ENCODE measurements around the gene PHTF1.

The PHTF1 gene
- total RNA-seq = 14.5 to 39.3 (median 25.0) reads per million in 17 experiments

DNA sequence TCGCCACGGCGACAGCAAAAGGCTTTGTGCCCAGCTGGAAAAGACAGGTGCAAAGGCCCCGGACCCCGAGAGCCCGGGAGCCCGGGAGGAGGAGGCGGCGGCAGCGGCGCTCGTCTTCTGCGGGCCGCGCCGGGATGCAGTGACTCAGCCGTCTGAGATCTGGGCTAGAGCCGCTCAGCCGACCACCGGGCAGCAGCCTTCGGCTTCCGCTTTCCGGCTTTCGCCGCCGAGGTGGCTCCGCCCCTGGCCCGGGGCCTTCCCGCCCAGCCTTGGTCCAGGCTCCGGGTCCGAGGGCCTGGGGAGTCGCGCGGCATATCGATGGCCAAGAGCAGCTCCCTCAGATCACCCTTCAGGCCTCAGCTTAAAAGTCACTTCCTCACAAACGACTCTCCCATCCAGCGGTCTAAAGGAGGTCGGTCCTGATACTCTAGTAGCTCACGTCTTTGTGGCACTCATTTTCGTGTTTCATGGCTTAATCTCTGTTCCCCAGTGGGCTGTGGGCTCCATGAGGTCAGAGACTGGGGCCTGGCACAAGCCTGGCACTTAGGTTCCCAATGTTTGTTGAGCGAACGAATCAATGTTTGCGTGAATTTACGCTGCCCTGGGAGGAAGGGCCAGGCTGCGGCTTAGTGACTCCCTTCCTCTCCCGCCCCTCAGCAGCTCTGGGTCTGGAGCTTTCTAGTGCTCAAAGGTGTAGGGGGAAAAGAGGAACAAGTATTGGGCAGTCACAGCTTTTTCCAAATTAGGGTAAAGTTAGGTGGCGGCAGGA is at the start of gene PHTF1:
TSS of gene PHTF1 (minus strand) at position 154 of the 769 bp plus-strand sequence. CDS start 783 bp downstream, outside the sequence.
- peak; percentile 84 to 92 (median 90) for DNase-seq

GRCh38 chr1:113808450-113809195 is 49.3 kb upstream of the PHTF1 start:
- DNase-seq = no peak

GRCh38 chr1:113805639-113806038 is 46.4 kb upstream of the PHTF1 start:
- peak in 1 of 4 experiments; percentile 15 for DNase-seq

- DNase-seq = no peak
Observed at GRCh38 chr1:113805256-113805531, 45.9 kb upstream of the PHTF1 start.

DNA sequence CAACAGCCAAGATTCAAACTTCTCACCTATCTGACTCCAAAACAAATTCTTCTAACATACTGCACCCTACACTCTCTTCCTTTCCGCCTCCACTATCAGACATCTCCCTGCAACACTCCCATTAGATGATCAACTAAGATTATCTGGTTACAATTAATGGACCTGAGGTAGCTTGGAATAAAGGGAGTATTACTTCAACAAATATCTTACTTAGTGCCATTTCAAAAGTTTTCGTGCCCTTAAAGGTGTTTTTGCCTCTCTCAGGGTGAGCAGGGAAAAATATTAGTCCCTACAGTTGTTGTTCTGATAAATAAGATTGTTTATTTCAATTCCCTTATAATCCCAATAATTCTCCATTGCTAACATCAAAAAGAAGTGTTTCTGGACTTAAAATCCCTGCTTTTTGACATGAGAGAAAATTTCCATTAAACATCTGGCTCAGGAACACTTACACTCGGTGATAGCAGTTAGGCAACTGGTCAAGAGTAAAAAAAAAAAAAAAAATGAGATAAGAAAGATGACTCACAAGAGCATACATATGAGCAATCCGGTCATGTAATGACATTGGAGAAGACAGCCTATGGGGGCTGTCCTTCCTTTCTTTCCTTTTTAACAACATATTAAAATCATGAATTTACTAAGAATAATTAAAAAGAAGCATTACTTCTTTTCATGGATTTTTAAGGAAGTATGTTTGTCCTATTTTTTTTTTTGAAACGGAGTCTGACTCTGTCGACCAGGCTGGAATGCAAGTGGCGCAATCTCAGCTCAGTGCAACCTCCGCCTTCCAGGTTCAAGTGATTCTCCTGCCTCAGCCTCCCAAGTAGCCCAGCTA is 45.4 kb upstream of the PHTF1 start:
- peak in 3 of 4 experiments; percentile 45 to 73 (median 62) for DNase-seq

DNA sequence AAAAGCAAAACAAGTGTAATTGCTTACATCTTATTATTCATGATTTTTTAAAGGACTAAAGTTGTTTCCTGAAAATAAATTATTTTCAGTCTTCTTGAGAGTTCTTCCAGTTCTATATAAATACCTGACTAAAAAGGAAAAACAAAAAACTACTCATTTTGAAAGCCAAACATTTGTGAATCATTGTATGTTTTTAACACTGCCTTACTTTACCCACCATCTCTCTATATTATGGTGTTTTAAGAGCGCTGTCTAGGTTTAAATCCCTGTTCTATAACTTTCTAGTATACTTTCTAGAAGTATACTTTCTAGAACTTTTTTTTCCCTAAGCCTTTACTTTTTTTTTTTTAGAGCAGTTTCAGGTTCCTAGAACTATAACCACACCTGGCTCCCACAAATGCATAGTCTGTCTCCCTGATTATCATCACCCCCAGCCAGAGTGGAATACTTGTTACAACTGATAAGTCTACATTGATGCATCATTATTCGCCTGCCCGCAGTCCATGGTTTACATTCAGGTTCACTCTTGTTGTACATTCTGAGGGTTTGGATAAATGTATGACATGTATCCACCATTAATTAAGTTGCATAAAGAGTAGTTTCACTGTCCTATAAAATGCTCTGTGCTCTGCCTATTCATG is 43.2 kb upstream of the PHTF1 start:
- DNase-seq = no peak

DNA sequence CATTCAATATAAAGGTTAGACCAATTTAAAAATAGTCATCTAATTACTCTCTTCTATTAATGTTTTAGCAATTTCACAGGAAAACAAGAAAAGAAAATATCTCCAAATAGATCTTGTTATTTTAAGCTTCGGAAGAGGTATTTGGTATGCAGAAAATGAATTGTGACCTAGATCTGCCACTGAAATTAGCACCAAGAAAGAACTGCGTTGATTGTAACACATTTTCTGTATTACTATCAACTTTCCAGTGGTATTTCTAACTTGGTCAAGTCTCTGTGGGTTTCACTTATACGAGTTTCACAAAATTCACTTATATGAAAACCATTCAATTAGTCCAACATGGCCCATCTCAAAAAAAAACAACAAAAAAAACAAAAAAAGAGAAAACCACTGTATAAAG is 41.2 kb upstream of the PHTF1 start:
- no peak for DNase-seq

- no peak for DNase-seq
Observed at GRCh38 chr1:113797472-113797871, 38.2 kb upstream of the PHTF1 start.

GRCh38 chr1:113793878-113794834 is 34.9 kb upstream of the PHTF1 start:
- no peak for DNase-seq

- no peak for DNase-seq
Observed at GRCh38 chr1:113792986-113793385, 33.7 kb upstream of the PHTF1 start.

GRCh38 chr1:113792471-113792870 is 33.2 kb upstream of the PHTF1 start:
- no peak for DNase-seq

- DNase-seq = no peak
Observed at GRCh38 chr1:113788802-113789201, 29.5 kb upstream of the PHTF1 start.

- DNase-seq = peak in 1 of 4 experiments; percentile 29
Observed at GRCh38 chr1:113787663-113788062, 28.4 kb upstream of the PHTF1 start.

GRCh38 chr1:113786069-113786468 is 26.8 kb upstream of the PHTF1 start:
- DNase-seq = no peak

GRCh38 chr1:113784104-113784779 is 25.0 kb upstream of the PHTF1 start:
- DNase-seq = peak in 1 of 4 experiments; percentile 31

DNA sequence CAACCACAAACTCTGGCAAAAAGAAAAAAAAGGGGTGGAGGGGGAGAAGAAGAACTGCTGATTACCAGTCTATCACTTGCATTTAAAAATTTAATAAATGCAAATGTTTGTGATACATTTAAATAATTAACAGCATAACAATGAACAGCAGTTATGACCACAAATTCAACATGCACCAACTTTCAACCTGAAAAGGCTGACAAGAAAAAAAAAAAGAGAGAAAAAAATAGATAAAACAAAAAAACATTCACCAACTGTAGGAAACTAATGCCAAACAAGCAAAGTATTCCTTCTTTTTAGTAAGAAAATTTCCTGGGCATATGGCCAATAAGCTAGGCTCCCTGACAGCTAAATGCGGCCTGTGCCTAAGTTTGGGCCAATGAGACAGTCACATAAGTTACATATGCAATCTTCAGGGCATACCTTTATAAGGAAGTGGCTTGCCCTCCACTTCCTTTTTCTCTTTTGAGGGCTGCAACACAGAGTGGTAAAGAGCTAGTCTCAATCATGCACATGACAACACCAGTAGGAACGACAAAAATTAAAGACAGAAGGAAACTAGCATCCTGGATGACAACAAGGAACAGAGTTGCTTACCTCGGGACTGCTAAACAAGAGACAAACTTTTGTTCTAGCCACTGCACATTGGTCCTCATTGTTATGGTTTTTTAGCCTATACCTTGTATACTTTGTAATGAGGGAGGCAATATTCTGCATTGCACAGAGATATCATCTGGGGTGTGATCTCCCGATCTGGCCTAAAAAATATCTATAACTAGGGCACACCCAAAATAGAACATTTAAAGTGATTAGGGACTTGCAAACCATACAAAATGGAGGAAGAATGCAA is 24.2 kb upstream of the PHTF1 start:
- peak; percentile 77 to 92 (median 84) for DNase-seq

GRCh38 chr1:113782406-113782805 is 23.1 kb upstream of the PHTF1 start:
- peak in 2 of 4 experiments; percentile 35 to 39 for DNase-seq

DNA sequence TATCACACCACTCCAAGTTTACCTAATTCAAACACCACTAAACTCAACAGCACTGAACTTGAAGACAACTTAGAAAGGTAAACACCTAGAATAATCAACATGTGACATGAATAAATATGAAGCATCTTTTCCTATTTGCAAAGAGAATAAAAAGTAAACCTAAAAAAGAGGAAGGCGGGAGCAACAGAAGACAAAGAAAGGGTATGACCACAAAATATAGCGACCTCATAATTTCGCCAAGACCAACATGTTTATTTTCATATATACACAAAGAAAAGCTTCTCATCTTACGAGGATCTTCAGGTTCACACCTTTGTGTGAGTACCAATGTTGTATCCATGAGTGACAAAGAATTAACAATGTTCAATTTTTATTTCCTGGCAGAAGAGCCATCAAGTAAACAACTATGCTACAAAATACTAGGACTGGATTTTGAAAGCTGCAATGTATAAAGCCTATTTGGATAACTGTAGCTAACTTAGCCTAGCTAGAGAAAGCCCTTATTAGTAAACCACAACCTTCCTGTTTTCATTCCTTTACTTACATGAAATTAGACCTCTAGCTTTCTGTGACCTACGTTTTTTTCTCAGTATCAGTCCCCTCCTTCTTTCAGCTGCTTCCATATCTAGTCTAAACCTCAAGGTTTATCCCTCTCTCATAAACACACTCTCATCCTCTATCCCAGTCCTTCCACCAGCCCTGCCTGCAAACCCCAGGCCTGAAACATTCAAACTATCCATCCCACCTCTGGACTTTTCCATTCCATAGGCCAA is 21.3 kb upstream of the PHTF1 start:
- DNase-seq = peak in 1 of 4 experiments; percentile 15

DNA sequence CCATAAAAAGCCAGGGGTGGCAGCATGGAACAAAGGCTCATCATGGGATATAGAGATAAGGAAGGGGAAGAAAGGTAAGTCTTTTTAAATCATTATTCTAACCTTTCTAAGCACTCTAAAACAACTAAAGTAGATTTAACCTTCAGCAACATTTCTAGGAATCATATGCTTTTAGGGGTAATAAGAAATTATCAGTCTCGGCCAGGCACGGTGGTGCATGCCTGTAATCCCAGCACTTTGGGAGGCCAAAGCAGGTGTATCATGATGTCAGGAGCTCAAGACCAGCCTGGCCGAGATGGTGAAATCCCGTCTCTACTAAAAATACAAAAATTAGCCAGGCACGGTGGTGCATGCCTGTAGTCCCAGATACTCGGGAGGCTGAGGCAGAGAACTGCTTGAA is 20.3 kb upstream of the PHTF1 start:
- DNase-seq = no peak
